Activated CD4-positive, alpha-beta T cell treated with anti-CD3 and anti-CD28 coated beads for 48 hours (primary cell): ENCODE results near the gene LRRC15.

Experiments used
- DNase-seq: peaks from one replicate; pipeline ENCODE4 v3.0.0-alpha.2; 2020

The LRRC15 gene

DNA sequence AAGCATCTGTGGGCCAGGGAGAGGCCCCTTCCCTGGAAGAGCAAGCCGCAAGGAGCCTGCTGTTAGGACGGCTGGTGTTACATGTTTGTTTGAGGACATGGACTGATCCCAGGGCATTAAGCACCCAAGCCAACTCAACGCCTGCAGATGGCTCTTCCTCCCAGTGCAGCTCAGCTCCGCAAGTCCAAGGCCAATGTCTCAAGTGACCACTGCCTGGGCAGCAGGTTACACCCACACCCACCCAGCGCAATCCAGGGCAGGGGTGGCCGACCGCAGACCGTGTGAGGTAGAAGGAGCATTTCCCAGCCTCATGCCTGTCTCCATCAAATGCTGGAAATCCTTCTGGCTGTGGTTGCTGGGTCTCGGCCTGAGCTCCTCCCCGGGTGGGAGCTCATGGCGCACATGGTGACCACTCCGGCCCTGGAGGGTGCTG lies 15.0 kb upstream of the LRRC15 start:
- DNase-seq: no peak

DNA sequence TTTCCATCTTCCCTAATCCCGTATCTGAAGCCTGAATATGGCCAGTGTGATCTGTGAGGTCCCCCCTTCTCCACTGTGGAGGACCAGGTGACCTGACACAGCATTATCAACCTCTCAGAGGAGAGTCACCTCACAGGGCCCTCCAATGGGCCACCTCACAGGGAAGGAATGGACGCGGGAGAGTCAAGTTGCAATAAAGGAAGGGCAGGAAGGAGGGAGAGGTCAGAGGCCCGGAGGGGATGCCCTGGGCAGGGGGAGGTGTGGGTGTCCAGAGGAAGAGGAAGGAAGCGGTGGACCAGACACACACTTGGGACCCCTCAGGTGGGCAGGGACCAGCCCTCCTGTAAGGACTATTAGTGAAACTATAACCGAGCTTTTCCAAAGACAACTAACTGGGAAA lies 14.6 kb upstream of the LRRC15 start:
- DNase-seq: no peak

DNA sequence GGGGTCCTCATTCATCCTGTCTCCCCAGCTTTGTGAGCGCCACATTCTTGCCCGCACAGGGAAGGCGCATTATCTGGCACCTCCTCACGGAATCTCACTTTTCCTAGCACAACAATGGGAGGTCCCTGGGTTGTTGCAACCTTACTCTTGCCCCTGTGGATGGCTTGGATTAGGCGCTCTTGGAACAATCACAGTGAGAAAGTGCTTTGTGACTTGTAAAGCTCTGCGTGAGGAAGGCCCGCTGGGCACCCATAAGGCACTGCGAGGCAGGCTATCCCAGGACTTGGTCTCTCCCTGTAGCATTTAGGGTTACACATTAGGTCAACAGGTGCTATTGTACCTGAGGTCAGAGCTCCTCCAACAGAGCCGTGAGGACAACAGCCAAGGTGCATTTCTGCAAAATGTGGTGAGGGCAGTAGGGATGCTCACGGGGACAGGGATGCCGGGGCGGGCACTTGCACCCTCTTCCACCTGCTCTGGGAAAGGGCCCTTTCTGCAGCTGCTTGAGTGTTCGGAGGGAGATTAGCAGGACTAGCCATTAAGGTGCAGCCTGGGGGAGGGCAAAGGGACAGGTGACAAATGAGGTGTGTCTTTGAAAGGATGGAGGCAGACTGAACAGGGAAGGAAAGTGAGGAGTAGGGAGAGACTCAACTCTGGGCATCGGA lies 13.9 kb upstream of the LRRC15 start:
- no peak for DNase-seq

DNA sequence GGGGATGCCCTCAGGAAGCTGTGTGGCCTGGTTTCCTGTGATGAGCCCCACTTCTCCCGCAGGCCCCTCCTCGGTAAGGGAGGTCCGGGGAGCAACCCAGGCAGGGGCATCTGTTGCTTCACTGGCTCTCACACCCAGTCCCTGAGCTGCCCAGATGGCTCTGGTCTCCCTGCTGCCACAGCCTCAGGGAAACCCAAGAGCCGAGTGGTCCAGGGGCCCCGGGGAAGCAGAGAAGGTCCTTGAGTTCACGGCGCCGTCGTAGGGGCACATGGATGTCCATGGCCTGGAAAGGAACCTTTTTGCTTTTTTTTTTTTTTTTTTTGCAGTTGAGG lies 13.3 kb upstream of the LRRC15 start:
- no peak for DNase-seq

DNA sequence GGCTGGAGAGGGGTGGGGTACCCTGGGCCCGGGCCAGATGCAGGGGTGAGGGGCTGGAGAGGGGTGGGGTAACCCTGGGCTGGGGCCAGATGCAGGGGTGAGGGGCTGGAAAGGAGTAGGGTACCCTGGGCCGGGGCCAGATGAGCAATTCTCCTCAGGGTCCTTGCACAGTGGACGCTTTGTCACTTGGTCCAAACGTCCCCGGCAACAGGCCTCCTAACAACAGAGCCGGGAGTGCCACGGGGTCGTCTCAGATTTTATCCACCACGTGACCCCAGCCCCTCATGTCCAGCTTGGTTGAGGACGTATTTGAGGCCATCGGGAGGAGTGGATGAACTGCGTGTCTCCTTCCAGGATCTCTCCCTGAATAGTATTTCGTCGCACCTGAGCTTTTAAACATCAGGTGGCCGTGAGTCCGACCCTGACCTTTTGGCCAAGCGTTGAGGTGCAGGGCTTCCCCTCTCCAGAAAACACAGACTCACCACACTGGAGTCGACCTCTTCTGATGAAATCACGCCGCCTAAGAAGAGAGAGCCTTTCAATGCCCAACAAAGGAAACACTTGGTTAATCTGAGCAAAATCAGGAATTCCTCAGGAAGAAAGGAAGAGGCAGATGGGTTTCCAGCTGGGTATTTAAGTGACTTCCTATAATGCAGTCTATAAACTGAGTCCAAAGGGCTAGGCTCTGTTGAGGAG lies 12.8 kb upstream of the LRRC15 start:
- no peak for DNase-seq

DNA sequence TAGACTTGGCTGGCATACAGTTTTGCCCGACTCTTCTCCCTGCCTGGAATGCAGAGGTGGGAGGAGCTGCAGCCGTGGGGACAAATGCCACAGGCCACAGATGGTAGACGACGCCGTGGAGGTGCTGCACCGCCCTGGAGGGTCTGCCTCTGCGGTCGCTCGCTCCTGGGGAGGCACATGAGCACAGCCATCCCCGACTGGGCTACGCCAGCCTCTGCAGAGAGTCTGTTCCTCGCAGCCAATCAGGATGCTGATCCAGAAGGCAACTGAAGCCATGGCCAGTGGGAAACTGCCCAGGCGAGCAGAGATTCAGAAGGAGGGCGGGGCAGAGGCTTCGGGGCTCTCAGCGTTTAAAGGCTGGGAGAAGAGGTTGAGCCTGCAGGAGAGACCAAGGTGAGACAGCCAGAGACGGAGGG lies 11.9 kb upstream of the LRRC15 start:
- DNase-seq: no peak

DNA sequence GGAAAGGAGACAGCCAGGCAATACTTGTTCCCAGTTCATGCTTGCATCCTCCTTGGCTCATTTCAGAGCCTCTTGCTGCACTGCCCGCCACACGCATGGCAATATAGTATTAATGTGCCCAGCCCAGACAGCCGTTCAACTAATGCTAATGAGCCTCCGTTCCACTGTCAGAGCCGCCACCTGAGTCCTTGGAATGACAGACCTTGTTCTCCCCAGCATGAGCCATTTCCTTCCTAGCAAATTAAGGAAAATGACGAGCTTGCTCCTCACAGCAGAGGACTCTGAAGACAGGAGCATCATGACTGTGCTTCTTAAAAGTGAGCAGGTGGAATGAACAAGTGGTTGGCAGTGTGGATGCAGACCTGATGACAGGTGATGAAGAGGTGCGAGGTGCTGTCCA lies 10.8 kb upstream of the LRRC15 start:
- no peak for DNase-seq

DNA sequence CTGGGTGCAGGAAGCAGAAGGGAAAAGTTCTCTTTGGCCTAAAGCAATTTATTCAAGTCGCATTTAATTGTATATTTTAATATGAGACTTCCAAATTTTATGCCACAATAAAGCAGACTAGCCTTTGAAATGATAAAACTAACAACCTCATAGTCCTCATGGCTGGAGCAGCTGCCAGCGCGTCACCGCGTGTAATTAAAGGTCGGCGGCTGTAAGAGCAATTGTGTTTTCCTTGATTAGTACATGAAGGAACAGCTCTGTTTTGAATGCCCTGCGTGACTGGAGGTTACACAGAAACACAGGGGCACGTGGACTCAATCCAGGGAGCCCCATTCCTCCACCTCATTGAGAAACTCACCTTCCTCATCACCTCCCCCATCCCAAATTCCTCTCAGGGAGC lies 10.1 kb upstream of the LRRC15 start:
- DNase-seq: no peak

DNA sequence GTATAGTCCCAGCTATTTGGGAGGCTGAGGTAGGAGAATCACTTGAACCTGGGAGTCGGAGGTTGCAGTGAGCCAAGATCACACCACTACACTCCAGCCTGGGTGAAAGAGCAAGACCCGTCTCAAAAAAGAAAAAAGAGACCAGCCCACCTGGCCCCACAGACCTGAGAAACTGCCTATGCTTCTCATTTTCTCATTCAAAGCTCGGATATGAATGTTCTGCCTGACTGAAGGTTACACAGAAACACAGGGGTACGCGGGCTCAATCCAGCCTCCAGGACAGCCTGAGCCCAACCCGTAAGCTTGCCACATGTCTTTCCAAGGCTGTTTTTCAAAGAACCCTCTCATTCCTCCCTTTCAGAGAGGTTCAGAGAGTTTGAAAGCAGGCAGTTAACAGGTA lies 9.7 kb upstream of the LRRC15 start:
- DNase-seq: no peak

DNA sequence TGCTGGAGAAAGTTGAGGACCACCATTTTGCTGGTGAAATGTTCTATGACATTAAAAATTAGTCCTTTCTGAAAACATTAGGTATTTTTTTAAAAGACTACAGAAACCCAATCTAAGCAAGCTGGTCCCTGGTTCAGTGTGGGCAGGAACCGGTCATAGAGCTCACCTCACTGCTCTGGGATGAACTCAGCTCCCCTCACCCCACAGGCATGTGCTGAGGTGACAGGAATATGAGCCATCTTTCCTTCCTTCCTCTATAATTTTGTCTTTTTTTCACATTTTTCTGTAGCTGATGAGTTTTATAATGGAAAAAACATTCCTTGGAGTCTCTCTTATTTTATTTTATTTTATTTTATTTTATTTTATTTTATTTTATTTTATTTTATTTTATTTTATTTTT lies 8.2 kb upstream of the LRRC15 start:
- no peak for DNase-seq

DNA sequence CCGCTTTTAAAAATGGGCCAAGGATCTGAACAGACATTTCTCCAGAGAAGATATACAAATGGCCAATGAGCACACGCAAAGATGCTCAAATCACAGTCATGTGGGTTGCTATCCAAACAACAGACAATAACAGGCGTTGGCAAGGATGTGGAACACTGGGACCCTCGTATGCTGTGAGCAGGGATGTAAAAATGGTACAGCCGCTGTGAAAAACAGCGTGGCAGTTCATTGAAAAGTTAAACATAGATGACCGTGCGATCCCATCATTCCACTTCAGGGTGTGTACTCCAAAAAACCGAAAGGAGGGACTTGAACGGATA lies 6.7 kb upstream of the LRRC15 start:
- no peak for DNase-seq

DNA sequence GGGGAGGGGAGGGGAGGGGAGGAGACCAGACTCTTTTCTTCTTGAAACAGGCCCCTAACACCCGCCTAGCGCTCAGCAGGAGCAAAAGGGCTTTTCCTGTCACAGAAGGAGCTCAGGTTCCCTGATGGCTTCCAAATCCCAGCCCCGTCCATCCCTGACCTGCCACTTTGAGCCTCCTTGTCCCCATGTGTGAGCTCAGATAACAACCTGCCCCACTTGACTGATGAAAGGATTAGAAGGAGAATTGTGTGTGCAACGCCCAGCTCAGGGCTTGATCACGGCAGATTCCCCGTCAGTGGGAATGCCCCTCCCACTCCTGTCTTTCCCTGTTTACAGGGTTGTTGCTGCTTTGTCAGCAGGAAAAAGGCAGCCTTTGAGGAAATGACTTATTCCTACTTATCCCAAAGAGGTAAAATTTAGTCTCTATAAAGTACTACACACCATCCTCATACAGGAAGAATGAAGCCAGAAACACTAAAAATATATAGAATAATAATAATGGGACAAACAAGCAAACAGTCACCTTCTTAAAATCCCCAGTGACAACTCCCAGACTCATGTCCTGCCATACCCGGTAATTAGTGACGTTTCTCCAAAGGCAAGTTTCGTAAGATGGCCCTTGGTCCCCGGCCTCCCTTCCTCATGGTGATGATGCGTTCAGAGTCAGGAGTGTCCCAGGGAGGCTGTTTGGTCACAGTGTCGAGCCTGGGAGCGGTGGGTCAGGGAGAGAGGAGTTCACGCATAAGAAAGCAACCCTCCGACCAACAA lies 6.1 kb upstream of the LRRC15 start:
- DNase-seq: no peak

DNA sequence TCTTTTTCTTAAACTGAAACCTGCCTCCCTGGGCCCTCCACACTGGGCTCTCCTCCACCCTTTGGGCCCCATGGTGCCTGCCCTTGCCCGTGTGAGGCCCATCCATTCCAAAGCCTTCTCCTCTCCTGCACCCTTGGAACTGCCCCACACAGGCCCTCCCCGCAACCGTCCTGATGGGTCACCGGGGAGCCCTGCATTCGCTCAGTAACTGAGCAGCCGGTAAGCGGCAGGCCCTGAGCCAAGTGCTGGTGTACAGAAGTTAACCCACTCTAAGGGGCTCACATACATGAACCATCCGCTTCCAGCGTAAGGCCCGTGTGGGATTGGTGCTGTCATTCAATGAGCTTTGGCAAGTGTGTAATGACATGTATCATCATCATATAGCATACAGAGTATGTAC lies 5.4 kb upstream of the LRRC15 start:
- DNase-seq: no peak

DNA sequence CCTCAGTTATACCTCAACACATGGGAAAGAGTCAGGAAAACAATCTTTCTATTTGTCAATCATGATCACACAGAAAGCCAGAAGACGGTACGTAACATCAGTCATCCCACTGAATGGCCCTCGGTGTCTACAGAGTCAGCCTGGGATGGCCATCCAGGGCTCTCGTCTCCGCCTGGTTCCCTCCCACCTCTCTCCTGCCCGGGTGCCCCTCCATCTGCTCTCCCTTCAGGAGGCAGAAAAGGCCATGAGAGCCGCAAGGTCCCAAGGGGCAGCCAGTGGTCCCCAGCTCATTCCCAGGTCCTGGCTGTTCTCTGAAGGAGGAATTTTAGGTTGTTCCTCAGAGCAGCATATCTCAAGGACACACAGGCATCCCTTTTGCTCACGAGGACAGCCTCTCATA lies 4.4 kb upstream of the LRRC15 start:
- no peak for DNase-seq

DNA sequence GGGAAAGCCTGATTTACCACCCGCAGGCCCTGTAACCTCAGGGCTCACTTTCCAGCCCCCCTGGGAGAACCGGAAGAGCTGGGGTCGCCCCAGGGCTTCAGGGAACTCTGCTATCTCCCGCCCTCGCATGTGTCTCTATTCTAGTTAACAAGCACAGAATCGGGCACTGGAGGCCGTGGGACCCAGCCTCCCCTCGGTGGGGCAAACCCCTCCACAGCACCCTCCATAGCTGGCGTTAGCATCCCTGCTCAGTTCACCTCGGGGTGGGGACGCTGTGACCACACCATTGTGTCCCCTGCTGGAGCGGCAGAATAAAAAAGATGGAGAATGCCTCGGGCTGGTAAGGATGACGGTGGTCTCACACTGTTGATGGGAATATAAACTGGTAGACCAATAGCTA lies 3.5 kb upstream of the LRRC15 start:
- DNase-seq: no peak

DNA sequence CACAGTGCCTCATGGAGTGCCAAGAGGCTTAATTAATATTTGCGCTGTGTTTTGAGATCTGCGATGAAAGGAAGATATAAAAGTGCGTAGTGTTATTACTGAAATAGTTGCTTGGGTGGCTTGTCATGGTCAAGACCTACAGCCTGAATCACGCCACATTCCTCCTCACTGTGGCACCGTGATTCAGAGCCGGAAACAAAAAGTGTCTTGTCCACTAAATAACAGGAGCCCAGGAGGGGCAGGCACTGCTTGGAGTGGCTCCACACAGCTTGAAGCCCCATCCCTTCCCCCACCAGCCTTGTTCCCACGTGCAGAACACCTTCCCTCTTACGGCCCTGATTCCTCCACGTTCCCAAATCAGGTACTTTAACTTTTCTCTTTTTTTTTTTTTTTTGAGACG lies 1.2 kb upstream of the LRRC15 start:
- DNase-seq: no peak

DNA sequence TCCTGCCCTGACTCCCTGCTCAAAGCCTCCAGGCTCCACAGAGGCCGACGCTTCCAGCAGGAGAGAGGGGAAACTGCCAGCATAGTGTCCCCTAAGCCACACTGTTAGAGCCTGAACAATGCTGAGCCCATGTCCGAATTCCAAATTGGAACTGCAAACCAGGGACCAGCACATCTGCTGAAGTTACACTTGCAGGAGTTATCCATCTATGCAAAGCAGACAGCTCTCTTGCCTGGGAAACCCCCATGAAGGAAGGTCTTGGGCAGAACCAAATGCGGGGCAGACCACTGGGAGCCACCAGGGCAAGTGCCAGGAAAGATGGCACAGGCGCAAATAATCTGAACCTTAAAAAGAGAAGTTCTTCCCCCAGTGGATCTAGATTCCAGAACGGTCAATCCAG lies 625 bp downstream of the LRRC15 start:
- DNase-seq: no peak

DNA sequence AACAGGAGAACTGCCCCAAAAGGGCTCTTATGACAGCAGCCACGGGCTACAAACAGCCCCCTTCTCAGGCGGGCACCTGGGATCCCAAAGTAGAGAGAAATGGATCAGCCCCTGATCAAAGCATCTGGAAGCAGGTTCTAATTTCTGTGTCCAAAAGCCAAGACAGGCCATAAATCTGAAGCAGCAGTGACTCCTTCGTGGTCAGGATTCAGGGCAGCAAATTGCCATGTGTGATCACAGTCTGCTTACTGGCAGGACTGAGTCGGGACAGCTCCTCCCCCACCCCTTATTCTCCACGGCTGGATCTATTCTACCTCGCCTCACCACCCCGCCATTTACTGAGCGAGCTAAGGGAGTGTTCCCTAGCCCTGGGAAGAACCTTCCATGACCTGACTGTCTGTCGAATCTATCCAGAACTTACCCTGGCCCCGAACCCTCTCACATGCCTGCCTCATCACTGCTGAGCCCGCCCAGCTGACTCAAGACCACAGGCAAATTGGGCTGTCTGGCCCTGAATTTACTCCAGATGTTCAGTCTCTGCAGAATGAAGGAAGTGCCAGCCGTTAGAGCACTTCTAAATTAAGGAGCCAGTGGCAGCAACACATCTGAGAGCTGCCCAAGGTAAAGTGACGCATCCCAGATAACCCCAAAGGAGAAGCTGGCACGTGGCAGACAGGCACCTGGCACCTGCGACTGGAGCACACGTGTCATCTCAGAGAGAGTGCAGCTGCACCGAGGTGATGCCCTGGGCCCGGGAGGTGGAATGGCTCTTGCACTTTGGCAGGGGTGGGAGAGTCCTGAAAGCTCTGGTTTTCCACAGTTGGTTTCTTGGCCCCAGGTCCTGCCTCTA lies 1.3 kb downstream of the LRRC15 start:
- DNase-seq: no peak

DNA sequence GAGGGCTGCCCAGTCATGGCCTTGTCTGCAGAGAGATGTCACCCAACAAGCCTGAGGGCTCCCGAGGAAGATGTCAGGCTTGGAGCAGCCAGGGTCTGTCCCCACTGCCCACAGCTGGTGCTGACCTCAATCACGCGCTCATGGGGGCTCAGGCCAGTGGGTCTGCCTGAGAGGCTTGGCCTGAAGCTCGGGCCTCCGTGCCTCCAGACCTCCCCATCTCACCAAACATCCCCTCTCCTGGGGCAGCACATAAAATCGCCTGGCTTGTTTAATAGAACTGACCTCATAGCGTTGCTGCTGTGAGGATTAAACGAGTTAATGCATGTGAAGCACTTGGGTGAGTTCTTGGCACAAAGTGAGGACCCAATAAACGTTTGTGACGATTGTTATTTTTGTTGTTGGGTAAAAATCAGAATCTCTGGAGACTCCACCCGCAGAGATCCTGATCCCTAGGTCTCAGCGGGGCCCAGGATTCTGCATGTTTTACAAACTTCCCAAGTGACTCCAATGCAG lies 3.5 kb downstream of the LRRC15 start:
- DNase-seq: no peak

DNA sequence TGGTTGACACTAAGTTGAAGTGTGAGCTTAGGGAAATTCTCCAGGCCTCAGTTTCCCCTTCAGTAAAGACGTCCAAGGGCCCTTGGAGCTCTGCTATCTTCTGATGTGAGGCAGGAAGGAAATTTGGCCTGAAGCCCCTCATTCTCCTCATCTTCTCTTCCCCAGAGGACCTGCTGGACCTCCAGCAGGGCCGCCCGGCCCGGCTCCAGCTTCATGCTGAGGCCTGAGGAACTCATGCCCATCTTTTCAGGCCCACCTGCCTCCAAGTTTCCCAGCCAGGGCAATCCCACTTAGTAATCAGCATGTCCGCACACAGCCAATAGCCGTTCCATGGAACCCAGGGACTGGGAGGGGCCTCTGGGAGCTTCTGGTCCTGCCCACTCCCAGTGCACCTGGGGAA lies 4.0 kb downstream of the LRRC15 start:
- no peak for DNase-seq

DNA sequence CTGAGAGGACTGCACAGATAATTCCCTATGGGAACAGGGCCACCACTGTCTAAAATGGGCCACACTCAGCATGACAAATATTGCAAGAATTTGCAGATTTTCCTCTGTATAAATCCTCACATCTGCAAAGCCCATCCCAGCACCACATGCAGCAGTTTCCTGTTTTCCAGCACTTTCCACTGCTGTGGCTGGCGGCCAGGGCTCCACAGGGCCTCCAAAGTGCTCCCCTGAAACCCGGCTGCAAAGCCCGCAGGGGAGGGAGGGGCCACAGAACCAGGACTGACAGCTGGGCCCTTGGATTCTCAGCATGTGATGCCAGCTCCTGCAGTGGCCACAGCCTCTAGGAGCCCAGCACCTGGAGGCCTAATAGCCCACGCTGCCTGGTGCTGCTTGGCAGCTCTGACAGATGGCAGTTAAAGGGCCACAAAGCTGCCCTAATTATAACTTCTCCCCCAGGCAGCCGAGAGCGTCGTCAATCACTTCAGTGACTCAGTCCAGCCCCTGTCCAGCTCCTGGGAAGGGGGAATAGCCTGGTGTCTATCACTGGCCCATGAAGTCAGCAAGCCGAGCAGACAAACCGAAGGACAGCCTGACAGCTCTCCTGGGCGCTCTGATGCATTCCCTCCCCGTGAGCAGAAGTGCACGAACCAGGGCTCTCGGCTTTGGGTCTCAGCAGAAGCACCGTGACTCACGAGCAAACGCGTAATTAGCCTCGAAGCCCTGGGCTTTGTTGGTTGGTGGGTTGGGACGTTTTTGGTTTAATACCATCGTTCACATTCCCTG lies 4.7 kb downstream of the LRRC15 start:
- DNase-seq: no peak

DNA sequence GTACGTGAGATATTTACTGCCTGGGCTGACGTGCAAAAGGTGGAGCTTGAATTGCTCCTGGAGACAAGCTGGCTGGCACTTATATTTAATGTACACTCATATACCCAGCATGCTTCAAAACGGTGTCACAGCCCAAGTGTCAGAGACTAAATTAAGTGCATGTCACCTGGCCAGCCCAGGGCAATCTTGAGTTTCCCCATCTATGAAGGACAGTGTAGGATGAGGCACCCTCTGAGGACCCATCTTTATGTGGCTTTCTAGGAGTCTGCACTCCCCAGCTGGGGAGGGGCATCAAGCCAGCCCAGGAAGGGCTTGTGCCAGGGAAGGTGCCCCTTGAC lies 5.3 kb downstream of the LRRC15 start:
- no peak for DNase-seq

DNA sequence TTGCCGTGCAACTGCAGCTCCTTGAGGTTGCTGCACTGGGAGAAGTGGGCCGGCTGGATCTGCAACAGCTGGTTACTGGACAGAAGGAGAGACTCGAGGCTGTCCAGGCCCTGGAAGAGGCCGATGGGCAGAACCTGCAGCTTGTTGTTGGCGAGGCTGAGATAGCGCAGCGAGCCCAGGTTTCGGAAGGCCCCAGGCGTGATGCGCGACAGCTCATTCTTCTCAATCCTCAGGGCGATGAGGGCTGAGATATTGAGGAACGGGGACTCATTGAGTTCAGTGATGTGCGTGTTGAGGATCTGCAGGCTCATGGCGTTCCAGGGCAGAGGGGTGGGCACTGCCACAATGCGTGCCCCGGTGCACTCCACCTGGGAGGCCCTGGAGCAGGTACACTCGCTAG lies 9.0 kb downstream of the LRRC15 start:
- no peak for DNase-seq
